ENCODE data around the gene EPHA5.

GRCh38 chr4:65580551-65580950 is 89.7 kb downstream of the EPHA5 start:
- TF ChIP-seq, protein P1, sequence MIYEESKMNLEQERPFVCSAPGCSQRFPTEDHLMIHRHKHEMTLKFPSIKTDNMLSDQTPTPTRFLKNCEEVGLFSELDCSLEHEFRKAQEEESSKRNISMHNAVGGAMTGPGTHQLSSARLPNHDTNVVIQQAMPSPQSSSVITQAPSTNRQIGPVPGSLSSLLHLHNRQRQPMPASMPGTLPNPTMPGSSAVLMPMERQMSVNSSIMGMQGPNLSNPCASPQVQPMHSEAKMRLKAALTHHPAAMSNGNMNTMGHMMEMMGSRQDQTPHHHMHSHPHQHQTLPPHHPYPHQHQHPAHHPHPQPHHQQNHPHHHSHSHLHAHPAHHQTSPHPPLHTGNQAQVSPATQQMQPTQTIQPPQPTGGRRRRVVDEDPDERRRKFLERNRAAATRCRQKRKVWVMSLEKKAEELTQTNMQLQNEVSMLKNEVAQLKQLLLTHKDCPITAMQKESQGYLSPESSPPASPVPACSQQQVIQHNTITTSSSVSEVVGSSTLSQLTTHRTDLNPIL (CRISPR knock-in tag; IDR thresholded peaks at IDR 0.05; ENCODE audit: low read depth), result no peak
- no peak for TF ChIP-seq ARNTL (CRISPR knock-in tag; IDR thresholded peaks at IDR 0.05; ENCODE audit: borderline replicate concordance, low read depth)

Data from SK-N-SH treated with all-trans-retinoic acid at 6 μM for 48 hours (cell line).